ENCODE data around the gene PPP4R1. TPM values are rescaled to one million over a fixed set of nuclear protein-coding genes. Genes with fewer than 3 reads are reported as not detected.
"Not testable (repeated sequence)": the region's sequence is repeated elsewhere in the genome, so short reads cannot be mapped to it uniquely, and the experiment has no call there.

PPP4R1 gene
- total and polyA plus RNA-seq, 10 donors = 11.3 to 135 (median 81.8) TPM

DNA sequence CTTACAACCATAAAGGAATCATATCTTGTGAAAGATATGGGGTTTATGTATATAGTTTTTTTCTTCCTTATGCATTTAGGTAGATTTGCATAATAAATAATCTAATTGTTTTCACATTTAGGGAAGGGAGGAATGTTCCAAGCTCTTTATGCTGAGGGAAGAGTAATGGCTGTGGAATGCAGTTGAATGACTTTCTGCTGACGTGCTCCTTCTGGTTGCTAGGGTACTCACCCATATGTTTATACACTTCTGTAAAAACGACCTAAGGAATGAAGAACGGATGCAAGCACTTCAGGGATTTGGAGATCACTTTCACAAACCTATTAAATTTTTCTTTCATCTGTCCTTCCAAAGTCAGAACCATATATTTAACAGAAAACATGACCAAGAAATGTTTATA is 29.2 kb upstream of the PPP4R1 start:
- no peaks in the 10 kb centered on the region for H3K9me3 ChIP-seq
- H3K27ac ChIP-seq = peak overlapping the region in 5 of 8 donors; percentile 10 to 52 (median 19)
- intact Hi-C loops (cut with DNase I; ENCODE audit: low total_unique reads) = no loop called here
- TF ChIP-seq CTCF (IDR thresholded peaks at IDR 0.05 in 8 of 11, conservative IDR thresholded peaks at IDR 0.05 in 3 of 11) = no peak
- no peak for TF ChIP-seq POLR2AphosphoS5 (IDR thresholded peaks at IDR 0.05)
- no peak for TF ChIP-seq POLR2A (IDR thresholded peaks at IDR 0.05)
- no peak overlapping the region for H3K4me3 ChIP-seq
- DNase-seq = no peak
- 37 to 67% (median 52%) methylated on average over 3 of the region's 3 CpGs for WGBS, 5 donors
- no peaks in the 10 kb centered on the region for H3K27me3 ChIP-seq (replicated peaks in 1 of 7)
- no peaks in the 10 kb centered on the region for H3K36me3 ChIP-seq
- peaks cover 0 to 16% (median 2%) of the 10 kb centered on the region in 6 donors for H3K4me1 ChIP-seq

DNA sequence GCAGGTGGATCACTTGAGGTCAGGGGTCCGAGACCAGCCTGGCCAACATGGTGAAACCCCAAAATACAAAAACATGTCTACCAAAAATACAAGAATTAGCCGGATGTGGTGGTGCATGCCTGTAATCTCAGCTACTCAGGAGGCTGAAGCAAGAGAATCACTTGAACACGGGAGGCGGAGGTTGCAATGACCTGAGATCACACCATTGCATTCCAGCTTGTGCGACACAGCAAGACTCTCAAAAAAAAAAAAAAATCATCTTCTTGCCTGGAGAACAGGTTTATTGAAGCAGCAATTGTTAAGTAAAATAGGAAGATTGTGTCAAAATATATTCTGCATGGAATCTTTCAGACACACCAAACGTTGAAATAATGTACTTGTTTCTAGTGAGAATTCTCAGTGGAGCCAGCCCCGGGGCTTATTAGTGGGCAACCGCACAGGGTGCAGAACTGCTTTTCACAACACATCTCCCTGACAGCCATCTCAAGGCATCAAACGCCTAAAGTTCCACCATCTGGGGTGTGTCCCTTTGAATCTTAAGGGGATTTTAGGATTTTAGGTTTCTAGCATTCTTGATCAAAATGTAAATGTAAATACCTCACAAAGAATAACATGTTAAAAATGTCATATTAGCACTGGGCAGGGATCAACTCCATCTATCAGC is 28.6 kb upstream of the PPP4R1 start:
- H3K36me3 ChIP-seq = no peaks in the 10 kb centered on the region
- H3K4me3 ChIP-seq = no peak overlapping the region
- intact Hi-C loops (cut with DNase I; ENCODE audit: low total_unique reads) = no loop called here
- H3K27ac ChIP-seq = peak overlapping the region in 4 of 8 donors; percentile 10 to 52 (median 18)
- H3K4me1 ChIP-seq = peaks cover 0 to 10% (median 0%) of the 10 kb centered on the region in 6 donors
- 84 to 90% (median 88%) methylated on average over 9 of the region's 9 CpGs for WGBS, 5 donors
- no peaks in the 10 kb centered on the region for H3K9me3 ChIP-seq
- H3K27me3 ChIP-seq (replicated peaks in 1 of 7) = no peaks in the 10 kb centered on the region
- DNase-seq = no peak
- TF ChIP-seq POLR2A (IDR thresholded peaks at IDR 0.05) (no peak), POLR2AphosphoS5 (IDR thresholded peaks at IDR 0.05) (no peak), CTCF (IDR thresholded peaks at IDR 0.05 in 8 of 11, conservative IDR thresholded peaks at IDR 0.05 in 3 of 11) (no peak)

- WGBS, 5 donors = 86 to 100% (median 94%) methylated on average over 1 of the region's 1 CpG
- H3K4me3 ChIP-seq; H3K27me3 ChIP-seq (replicated peaks in 1 of 7); H3K9me3 ChIP-seq; H3K36me3 ChIP-seq; H3K27ac ChIP-seq; intact Hi-C loops (cut with DNase I; ENCODE audit: low total_unique reads); DNase-seq; H3K4me1 ChIP-seq: not testable (repeated sequence)
These were observed 26.7 kb upstream of the PPP4R1 start for GRCh38 chr18:9641081-9641480.

DNA sequence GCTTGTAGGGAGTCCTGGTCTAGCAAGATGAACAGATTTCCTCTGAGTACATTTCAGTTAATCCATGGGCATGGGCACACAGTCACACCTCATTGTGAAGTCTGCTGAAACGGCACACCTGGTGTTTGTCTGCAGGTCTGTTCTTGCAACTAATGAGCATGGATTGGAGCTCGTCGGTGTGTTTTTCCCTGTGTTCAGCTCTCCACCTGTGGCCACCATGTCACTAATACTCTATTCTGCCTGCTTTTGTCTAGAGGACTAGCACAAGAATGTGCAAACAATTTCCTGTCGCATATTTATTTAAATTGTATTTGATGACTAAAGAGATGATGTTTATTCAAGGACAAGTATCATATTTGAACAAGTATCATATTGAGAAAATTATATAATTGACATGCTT is 24.5 kb upstream of the PPP4R1 start:
- WGBS, 5 donors = 83 to 93% (median 91%) methylated on average over 4 of the region's 4 CpGs

More for the DNA sequence above, 24.5 kb upstream of the PPP4R1 start:
- H3K36me3 ChIP-seq = no peaks in the 10 kb centered on the region
- intact Hi-C loops (cut with DNase I; ENCODE audit: low total_unique reads) = no loop called here
- H3K27ac ChIP-seq = no peak overlapping the region
- H3K9me3 ChIP-seq = peaks cover 0 to 10% (median 0%) of the 10 kb centered on the region in 8 donors
- TF ChIP-seq POLR2AphosphoS5 (IDR thresholded peaks at IDR 0.05) (no peak), POLR2A (IDR thresholded peaks at IDR 0.05) (no peak), CTCF (IDR thresholded peaks at IDR 0.05 in 8 of 11, conservative IDR thresholded peaks at IDR 0.05 in 3 of 11) (no peak)
- DNase-seq = no peak
- no peak overlapping the region for H3K4me3 ChIP-seq
- H3K4me1 ChIP-seq = no peaks in the 10 kb centered on the region
- H3K27me3 ChIP-seq (replicated peaks in 1 of 7) = no peaks in the 10 kb centered on the region

Data from spleen (tissue), 11 donors.